Measurements from ENCODE around the gene FGD6.

GRCh38 chr12:95158919-95159318 lies 58.3 kb downstream of the FGD6 start:
- TF ChIP-seq EP300 (IDR thresholded peaks at IDR 0.05) = no peak
- TF ChIP-seq CTCF (IDR thresholded peaks at IDR 0.05) = no peak
- no peak for TF ChIP-seq POLR2A (IDR thresholded peaks at IDR 0.05)
